Measurements from ENCODE around the gene RHD.
"Not testable (repeated sequence)": the region's sequence is repeated elsewhere in the genome, so short reads cannot be mapped to it uniquely, and the experiment has no call there.

- TF ChIP-seq POLR2A, CTCF (IDR thresholded peaks at IDR 0.05): not testable (repeated sequence)
Measured at GRCh38 chr1:25369691-25370271, 97.5 kb downstream of the RHD start.
